ENCODE results near the gene PTPA. TPM values are rescaled to one million over a fixed set of nuclear protein-coding genes. Genes with fewer than 3 reads are reported as not detected.

The PTPA gene
- total RNA-seq, 1 experiment from 2014 or later = 89.0 TPM

- no peak for DNase-seq (ENCODE audit: low spot score)
Observed at GRCh38 chr9:129081388-129081904, 29.8 kb upstream of the PTPA start.

- DNase-seq (ENCODE audit: low spot score) = no peak
Observed at GRCh38 chr9:129084087-129084486, 27.1 kb upstream of the PTPA start.

- DNase-seq (ENCODE audit: low spot score) = no peak
Observed at GRCh38 chr9:129089246-129089645, 22.0 kb upstream of the PTPA start.

GRCh38 chr9:129093602-129094386, 17.4 kb upstream of the PTPA start:
- DNase-seq (ENCODE audit: low spot score) = no peak

- DNase-seq (ENCODE audit: low spot score) = no peak
Observed at GRCh38 chr9:129094387-129095169, 16.6 kb upstream of the PTPA start.

GRCh38 chr9:129095170-129095667, 16.0 kb upstream of the PTPA start:
- no peak for DNase-seq (ENCODE audit: low spot score)

- no peak for DNase-seq (ENCODE audit: low spot score)
Observed at GRCh38 chr9:129095908-129096307, 15.3 kb upstream of the PTPA start.

- DNase-seq (ENCODE audit: low spot score) = no peak
Observed at GRCh38 chr9:129097671-129098306, 13.4 kb upstream of the PTPA start.

GRCh38 chr9:129098328-129098727, 12.9 kb upstream of the PTPA start:
- DNase-seq (ENCODE audit: low spot score) = no peak

GRCh38 chr9:129100383-129101169, 10.6 kb upstream of the PTPA start:
- DNase-seq (ENCODE audit: low spot score) = no peak

GRCh38 chr9:129101279-129101678, 9.9 kb upstream of the PTPA start:
- DNase-seq (ENCODE audit: low spot score) = no peak

- no peak for DNase-seq (ENCODE audit: low spot score)
Observed at GRCh38 chr9:129102095-129102525, 9.1 kb upstream of the PTPA start.

- peak; percentile 43 for DNase-seq (ENCODE audit: low spot score)
Observed at GRCh38 chr9:129102791-129103594, 8.2 kb upstream of the PTPA start.

GRCh38 chr9:129103595-129103965, 7.6 kb upstream of the PTPA start:
- DNase-seq (ENCODE audit: low spot score) = no peak

- no peak for DNase-seq (ENCODE audit: low spot score)
Observed at GRCh38 chr9:129104051-129104450, 7.2 kb upstream of the PTPA start.

- DNase-seq (ENCODE audit: low spot score) = no peak
Observed at GRCh38 chr9:129105857-129106694, 5.1 kb upstream of the PTPA start.

GRCh38 chr9:129107651-129108050, 3.6 kb upstream of the PTPA start:
- DNase-seq (ENCODE audit: low spot score) = no peak

GRCh38 chr9:129108083-129108804, 3.0 kb upstream of the PTPA start:
- no peak for DNase-seq (ENCODE audit: low spot score)

Data from H4 (cell line).